G401.6 (cell line): ENCODE measurements around the gene SEMA4G.

Experiments used
- FAIRE-seq: peaks from 2 replicates; lab custom pipeline; 2012; peaks lifted over from hg19 to GRCh38; lab: Jason Lieb, UNC

SEMA4G gene

DNA sequence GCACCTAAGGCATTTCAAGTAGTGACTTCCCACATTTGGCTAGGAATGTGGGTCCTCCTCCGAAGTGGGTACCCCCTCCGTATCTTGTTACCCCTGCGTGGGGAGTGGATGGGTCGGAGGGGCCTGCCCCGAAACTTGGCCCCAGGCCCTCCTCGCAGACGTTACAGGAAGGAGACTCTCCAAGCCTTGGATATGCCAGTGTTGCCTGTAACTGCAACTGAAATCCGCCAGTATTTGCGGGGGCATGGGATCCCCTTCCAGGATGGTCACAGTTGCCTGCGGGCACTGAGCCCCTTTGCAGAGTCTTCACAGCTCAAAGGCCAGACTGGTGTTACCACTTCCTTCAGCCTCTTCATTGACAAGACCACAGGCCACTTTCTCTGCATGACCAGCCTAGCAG, 18.9 kb downstream of the SEMA4G start:
- FAIRE-seq: no peak

DNA sequence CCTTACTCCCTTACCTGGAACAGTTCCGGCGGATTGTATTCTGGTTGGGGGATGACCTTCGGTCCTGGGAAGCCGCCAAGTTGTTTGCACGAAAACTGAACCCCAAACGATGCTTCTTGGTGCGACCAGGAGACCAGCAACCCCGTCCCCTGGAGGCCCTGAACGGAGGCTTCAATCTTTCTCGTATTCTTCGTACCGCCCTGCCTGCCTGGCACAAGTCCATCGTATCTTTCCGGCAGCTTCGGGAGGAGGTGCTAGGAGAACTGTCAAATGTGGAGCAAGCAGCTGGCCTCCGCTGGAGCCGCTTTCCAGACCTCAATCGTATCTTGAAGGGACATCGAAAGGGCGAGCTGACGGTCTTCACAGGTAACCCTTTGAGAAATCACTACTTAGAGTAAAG, 19.8 kb downstream of the SEMA4G start:
- FAIRE-seq: no peak

DNA sequence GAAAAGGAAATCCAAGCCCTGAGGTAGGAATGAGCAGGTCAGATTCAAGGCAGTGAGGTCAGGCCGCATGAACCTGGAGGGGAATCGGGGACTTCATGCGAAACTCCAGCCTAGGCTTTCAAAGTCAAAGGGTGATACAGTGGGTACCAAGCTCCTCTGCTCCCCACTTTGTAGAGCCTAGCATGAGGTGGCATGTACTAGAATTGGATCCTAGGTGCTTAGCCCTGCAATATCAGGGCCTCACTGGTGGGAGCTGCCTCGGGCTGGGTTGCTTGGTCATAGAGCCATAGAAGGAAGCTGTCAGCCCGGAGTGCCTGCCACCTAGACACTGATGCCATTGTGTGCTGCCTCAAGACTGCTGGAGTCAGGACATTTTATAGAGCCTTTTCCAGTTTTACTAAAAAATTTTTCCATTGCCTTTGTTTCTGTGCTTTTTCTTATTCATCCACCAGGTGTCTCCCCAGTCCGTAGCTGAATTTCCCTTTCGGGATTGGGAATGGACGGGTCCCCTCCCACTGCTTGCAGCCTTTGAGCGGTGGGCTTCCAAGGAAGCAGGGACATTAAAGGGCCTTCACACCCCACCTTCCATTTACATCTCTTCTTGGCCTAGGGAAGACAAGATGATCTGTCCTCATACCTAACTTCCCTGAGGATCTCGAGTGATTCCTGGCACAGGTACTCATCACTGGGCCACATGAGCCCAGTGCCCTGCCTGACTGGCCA, 24.8 kb downstream of the SEMA4G start:
- FAIRE-seq: peak; percentile 90

DNA sequence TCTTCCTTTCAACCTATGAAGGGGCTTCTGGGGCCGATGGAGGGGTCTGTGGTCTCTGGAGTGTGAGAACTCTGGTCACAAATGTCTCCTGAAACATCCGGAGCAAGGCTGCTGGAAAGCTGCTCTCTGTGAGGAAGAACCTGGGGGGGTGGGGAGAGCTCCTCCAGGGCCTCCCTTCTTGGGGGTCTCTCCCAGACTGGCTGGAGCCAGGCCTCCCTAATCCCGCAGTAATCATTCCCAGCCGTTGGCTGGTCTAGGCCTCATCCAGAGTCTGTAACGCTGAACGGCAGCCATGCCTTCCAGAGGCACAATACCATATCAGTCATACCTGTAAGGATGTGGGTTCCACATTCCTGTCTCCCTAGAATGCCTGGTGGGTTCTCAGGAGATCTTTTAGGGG, 25.9 kb downstream of the SEMA4G start:
- no peak for FAIRE-seq

DNA sequence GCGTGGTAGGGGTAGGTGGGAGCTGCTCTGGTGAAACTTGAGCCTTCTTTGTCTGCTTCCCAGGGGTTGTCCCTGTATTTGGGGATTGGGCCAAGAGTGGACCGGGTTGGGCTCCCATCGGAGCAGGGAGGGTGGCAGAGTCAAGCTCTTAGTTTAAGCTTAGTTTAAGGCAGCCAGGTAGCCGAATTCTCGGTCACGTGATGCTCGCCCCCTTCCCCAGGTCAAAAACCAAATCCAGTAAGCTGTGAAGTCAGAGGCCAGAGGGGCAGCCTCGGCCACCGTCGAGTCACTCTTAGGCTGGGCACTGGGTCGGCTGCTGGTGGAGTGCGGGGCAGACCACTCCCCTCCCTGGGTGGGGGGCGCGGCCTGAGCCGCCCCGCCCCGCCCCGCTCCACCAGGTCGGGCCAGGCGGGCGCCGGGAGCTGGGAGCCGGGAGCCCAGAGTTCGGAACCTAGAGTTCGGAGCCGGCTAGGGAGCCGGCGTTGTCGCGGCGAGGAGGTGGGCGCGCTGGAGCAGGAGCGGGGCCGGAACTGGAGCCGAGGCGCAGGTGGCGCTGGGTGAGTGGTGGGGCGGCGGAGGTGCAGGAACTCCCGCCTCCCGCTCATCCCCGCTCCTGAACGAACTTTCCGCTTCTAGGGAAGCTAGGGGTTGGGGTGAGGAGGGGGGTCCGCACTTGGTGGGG, 27.5 kb downstream of the SEMA4G start:
- FAIRE-seq: no peak

DNA sequence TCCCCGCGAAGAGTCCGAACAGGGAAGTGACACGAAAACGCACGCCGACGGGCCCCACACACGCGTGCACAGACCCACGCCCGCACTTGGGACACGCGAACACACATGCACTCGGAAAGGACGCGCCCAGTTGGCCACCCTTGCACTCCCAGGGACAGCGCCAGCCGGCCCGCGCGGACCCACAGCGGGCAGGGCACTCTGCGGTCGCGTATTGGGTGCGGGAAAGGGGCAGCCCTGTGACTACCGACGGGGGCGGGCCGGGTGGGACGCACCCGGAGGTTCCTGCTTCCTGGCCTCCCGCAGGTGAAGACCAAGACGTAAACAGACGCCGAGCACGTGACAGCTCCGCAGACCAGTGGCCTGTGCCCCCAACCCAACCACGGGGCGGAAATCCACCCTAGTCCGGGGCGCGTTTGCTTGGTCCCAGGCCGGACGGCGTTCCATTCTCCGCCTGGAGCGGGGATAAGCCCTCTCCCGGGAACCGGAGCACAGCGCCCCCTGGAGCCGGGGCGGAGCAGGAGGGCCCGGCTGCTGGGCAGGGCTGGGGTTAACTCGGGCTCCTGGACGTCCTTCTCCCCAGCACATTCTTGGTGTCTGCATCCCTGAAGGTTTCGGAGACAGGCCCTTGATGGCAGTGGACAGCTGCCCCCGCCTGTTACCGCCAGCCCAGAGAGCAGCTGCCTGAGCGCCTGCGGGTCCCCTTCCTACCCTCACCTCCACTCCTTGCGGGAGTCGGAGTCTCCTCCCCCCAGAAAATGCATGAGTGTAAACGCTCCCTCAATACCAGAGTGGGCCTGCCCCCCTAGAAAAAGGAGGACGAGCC, 28.3 kb downstream of the SEMA4G start:
- peak; percentile 46 for FAIRE-seq

DNA sequence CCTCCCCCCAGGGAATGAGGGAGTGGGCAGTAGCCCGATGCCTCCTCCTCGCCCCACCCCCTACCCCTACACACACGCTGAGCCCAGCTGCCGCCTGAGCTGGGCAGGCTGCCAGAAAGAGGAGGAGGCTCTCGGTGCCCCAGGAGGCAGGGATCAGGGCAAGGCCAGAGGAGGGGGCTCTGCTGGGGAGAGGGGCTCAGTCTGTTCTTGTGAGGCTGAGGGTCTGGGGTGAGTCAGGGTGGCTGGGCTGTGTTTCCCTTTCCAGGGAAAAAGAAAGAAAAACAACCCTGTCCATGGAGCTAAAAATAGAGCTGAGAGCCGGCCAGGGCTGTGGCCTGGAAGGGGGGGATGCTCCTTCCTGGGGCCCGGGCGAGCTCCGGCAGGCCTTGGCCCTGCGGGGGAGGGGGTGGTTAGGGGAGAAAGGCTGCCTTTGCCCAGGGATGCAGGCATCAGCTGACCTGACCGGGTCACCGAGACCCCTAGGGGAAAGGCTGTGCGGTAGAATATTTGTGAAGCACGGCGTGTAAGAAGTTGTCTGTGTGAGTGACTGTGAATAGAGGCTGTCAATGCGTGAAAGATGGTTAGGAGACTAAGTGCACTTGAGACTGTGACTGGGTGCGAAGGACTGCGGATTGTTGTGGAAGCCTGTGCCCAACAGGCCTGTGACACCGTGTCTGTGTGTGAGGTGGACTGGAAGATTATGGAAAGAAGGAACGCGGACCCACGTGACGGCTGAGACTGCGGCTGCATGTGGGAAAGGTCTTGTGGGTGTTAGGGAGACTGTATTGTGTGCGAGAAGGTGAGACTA, 29.1 kb downstream of the SEMA4G start:
- no peak for FAIRE-seq

DNA sequence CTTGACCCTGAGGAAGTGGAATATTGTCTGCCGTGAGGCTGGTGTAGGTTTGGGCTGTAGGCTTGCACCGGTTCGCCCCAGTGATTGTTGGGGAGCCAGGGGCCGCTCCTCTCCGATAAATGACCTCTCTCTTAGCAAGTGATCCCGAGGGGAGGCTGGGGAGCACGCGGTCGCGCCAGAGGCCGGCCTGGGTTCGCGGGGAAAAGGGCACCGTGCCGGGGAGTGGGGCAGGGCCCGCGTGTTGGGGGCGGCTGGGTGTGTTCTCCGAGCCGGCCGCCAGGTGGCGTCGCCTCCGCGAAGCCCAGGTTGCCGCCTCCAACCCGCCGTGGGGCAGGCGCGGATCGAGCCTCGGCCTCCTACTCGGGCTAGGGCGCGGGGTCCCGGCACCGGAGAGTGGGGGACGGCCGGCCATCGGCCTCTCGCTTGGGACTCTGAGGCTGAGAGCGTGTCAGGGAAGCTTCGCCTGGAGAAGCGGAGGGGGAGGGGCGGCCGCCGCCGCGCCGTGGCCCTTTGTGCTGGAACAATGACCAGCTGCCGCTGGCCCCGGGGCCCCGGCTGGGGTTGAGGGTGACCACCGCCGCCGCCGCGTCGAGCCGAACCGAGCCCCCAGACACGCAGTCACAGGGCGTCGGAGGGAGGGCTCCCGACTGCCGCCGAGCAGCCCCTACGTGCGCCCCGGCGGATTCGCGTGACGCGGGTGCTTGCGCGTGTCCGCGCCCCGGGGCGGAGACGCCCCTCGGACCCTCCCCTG, 29.9 kb downstream of the SEMA4G start:
- FAIRE-seq: no peak

DNA sequence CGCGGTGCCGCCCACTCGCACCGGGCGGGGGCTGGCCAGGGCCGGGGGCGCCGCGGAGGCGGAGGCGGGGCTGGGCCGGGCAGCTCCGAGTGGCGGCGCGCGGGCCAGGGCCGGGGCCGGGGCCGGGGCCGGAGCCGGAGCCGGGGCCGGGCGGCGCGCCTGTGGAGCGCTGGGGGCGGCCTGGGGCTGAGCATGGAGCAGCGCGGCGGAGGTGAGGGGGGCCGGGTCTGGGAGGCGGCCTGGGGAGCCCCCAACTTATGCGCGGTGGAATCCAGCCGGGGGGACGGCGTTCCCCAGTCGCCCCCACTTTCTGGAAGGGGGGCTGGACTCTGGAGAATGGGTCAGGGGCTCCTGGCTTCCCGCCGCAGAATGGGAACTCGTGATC, 30.4 kb downstream of the SEMA4G start, which contains the start of gene LZTS2:
Gene LZTS2, plus strand, starts transcription at position 67 of the 385 bp plus-strand sequence. CDS start 2,731 bp downstream, outside the sequence.
- FAIRE-seq: no peak

DNA sequence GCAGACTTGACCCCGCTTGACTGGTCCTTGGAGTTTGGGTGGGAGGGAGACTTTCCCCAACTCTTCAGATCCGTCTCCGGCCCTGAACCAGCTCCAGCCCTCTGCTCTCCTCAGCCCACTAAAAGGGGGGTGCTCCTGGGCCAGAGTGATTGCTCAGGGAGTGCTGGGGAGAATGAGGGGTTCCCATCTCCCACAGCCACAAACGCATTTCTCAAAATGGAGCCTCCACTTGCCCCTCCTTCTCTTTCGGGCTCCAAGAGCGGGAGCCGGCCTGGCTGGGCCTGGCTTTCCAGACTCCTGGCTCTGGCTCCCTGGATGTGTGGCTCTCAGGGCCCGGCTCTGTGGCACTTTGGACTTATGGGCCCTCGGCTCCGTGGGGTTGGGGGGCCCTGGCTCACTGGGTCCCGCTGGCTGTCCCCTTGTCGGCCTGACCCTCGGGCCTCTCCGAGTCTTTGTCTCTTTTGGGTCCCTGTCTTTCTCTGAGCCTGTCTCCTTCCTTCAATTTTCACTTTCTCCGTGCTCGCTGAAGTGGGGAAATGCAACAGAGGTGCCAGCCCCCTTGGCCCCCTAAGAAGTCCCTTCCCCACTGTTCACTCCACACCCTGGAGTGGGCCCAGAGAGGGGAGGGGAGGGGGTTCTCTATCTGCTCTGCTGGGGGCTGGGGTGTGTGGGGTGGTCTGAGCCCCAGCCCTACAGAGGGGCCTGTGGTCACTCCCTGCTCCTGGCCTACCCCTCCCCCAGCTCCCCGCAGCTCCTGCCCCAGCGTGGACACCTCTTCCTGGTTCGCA, 31.0 kb downstream of the SEMA4G start:
- FAIRE-seq: no peak

DNA sequence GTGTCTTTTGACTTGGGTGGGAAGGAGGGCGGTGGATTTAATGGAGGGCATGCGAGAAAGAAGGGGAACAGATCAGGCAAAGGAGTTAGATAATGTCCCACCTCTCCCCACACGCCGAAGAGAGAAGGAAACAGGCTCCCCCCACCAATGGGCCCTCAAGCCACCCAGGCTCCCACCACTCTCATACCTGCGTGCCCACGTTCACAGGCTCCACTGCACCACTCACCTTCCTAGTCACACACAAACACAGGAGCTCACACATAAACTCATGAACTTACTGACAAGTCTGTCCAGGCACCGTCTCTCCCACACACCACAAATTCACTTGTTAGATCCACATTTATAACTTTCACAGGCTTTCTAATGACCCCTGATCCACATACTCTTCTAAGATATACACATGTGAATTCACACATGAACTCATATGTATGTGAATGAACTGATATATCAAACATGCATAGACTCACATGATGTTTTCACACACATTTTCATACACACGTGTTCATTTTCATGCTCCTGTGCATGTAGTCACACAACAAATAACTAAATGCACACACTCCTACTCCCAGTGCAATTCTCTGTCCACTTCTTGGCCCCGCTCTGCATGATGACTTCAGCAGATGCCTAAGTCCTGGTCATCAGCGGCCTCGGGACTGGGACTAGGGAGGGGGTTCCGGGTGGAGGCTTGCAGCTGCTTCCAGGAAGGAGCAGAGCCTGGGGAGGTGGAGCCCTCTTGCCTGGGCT, 31.8 kb downstream of the SEMA4G start:
- FAIRE-seq: no peak

DNA sequence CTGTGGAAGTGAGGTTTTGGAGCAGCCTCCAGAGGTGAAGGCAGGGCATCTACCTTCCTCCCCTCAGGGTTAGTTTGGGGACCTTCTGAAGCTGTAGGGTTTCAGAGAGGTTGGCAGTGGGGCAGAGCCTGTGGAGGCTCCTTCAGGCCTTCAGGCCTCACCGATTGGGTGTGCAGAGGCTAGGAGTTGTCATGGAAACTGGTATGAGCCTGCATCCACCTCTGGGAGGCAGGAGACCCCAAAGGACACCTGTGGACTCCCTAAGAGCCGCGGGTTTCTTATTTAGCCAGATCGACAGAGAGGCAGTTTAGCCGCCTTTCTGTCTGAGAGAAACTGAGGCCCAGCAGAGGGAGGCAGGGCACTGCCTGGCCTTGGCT, 32.3 kb downstream of the SEMA4G start:
- no peak for FAIRE-seq

DNA sequence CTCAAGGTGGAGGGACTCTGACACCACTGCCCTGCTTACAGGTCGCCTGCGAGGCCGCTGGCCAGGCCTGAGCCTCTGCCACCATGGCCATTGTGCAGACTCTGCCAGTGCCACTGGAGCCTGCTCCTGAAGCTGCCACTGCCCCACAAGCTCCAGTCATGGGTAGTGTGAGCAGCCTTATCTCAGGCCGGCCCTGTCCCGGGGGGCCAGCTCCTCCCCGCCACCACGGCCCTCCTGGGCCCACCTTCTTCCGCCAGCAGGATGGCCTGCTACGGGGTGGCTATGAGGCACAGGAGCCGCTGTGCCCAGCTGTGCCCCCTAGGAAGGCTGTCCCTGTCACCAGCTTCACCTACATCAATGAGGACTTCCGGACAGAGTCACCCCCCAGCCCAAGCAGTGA, 33.2 kb downstream of the SEMA4G start:
- no peak for FAIRE-seq

DNA sequence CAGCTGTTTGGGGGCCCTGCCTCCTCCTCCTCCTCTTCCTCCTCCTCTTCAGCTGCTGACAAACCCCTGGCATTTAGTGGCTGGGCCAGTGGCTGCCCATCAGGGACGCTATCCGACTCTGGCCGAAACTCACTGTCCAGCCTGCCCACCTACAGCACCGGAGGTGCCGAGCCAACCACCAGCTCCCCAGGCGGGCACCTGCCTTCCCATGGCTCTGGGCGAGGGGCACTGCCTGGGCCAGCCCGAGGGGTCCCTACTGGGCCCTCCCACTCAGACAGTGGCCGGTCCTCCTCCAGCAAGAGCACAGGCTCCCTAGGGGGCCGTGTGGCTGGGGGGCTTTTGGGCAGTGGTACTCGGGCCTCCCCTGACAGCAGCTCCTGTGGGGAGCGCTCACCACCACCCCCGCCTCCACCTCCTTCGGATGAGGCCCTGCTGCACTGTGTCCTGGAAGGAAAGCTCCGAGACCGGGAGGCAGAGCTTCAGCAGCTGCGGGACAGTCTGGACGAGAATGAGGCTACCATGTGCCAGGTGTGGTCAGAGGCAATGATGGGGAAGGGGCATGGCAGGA, 34.4 kb downstream of the SEMA4G start:
- no peak for FAIRE-seq

DNA sequence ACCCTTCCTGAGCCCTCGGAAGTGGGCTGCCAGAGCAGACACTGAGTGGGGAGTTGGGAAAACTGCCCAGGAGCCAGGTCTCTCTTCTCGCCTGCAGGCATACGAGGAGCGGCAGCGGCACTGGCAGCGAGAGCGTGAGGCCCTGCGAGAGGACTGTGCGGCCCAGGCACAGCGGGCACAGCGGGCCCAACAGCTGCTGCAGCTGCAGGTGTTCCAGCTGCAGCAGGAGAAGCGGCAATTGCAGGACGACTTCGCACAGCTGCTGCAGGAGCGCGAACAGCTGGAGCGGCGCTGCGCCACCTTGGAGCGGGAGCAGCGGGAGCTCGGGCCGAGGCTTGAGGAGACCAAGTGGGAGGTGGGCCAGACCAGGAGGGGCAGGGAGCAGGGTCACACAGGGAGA, 36.1 kb downstream of the SEMA4G start:
- FAIRE-seq: no peak

DNA sequence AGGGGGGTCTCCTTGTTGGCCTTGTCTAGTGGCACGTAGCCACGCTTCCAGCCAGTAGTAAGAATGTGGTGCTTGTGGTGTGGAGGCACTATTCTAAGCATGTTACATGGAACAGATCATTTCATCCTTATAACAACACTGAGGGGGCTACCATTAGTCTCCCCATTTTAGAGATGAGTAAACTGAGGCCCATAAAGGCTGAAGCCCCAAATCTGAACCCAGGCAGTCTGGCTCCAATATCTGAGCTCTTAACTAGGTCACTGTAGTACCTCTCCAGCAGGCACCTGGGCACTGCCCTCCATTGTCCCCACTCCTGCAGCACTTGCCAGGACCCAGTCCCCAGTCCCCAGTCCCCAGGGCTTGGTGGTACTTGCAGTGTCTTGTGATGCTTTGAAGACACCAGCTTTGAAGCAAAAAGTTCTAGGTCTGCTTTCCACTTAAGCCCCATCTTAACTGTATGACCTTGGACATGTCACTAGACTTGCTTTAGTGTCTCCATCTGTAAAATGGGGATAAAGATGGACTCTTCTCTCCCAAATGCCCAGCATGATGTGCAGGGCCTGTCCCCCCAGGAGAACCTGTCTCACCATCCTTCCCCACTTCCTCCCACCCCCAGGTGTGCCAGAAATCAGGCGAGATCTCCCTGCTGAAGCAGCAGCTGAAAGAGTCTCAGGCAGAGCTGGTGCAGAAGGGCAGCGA, 36.7 kb downstream of the SEMA4G start:
- FAIRE-seq: no peak

DNA sequence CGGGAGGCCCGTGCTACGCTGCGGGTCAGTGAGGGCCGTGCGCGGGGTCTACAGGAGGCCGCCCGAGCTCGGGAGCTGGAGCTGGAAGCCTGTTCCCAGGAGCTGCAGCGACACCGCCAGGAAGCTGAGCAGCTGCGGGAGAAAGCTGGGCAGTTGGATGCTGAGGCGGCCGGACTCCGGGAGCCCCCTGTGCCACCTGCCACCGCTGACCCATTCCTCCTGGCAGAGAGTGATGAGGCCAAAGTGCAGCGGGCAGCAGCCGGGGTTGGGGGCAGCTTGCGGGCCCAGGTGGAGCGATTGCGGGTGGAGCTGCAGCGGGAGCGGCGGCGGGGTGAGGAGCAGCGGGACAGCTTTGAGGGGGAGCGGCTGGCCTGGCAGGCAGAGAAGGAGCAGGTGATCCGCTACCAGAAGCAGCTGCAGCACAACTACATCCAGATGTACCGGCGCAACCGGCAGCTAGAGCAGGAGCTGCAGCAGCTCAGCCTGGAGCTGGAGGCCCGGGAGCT, 37.3 kb downstream of the SEMA4G start:
- FAIRE-seq: no peak

DNA sequence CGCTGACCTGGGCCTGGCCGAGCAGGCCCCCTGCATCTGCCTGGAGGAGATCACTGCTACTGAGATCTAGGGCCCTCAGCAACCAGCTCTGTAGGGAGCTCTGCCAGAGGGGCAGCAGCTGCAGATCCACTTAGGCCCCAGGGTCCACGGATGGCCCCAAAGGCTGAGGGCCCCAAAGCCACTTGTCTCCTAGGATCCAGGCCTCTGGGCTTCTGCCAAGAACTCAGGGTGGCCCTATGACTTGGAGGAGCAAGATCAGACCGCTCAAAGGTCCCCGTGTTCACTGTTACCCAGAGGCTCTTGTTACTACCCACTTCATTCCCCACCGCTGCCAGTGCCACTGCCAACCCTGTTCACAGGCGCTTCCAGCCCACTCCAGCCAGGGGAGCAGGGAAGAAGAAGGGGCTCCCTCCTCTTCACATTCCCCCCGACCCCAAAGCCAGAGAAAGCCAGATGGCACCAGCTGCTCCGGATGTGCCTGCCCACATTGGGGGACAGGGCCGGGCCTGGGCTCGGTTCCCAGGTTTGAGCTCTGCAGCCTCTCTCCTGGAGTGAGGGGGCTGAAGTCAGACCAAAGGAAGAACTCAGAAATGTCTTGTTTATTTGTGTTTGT, 37.9 kb downstream of the SEMA4G start:
- FAIRE-seq: no peak
